PC-3 (cell line): ENCODE measurements around the gene PRUNE1. TPM values are rescaled to one million over a fixed set of nuclear protein-coding genes. Genes with fewer than 3 reads are reported as not detected.

Experiments used
- ATAC-seq: fragments of 200-7000 bp; cut with Tn5 transposase; 2 replicates; pipeline ENCODE4 v1.9.1; 2020; ENCODE audit warnings: mild to moderate bottlenecking, moderate library complexity
- BruUV-seq: library from RNA; stranded (reverse); fragments of 400-500 nt; replicated peaks from 2 replicates; lab custom pipeline; 2021; lab: Mats Ljungman, UMichigan
- CTCF ChIA-PET: fragments of 300-600 bp; sonication (Branson Sonifier 250); formaldehyde crosslinking; loops from one replicate; lab custom pipeline; 2022; ENCODE audit warnings: antibody characterized with exemption; lab: Charles Lee
- POLR2A ChIA-PET: fragments of 300-600 bp; sonication (Branson Sonifier 250); formaldehyde crosslinking; loops from one replicate; lab custom pipeline; 2022; ENCODE audit warnings: antibody characterized with exemption; ENCODE audit not compliant: unreplicated experiment; lab: Charles Lee
- DNase-seq: peaks from one replicate; pipeline ENCODE4 v3.0.0-alpha.2; 2015
- H2AFZ ChIP-seq: fragments of 300-600 bp; sonication (generic); 2 replicates; pipeline ENCODE4 v1.6.0; 2016; ENCODE audit warnings: antibody characterized with exemption, low read length
- H3F3A ChIP-seq: fragments of 300-600 bp; sonication (generic); one replicate; pipeline ENCODE4 v1.6.0; 2017; ENCODE audit warnings: antibody characterized with exemption, low read length, control low read depth, mild to moderate bottlenecking; ENCODE audit not compliant: unreplicated experiment
- H3K27ac ChIP-seq: fragments of 300-600 bp; sonication (generic); 2 replicates; pipeline ENCODE4 v1.5.1; 2016; ENCODE audit warnings: mild to moderate bottlenecking, low read length
- H3K27me3 ChIP-seq: fragments of 300-600 bp; sonication (generic); 2 replicates; pipeline ENCODE4 v1.6.1; 2016; ENCODE audit warnings: low read length, mixed read lengths
- H3K36me3 ChIP-seq: fragments of 300-600 bp; sonication (generic); 2 replicates; pipeline ENCODE4 v1.6.1; 2016; ENCODE audit warnings: low read depth, mixed run types, low read length, mixed read lengths
- H3K4me1 ChIP-seq: fragments of 300-600 bp; sonication (generic); 2 replicates; pipeline ENCODE4 v1.5.1; 2016; ENCODE audit warnings: low read length; ENCODE audit not compliant: insufficient read depth
- H3K4me2 ChIP-seq: fragments of 300-600 bp; sonication (generic); 2 replicates; pipeline ENCODE4 v1.6.0; 2016; ENCODE audit warnings: low read length
- H3K4me3 ChIP-seq: fragments of 300-600 bp; sonication (generic); 2 replicates; pipeline ENCODE4 v1.5.1; 2016; ENCODE audit warnings: mild to moderate bottlenecking, low read length, mixed read lengths
- H3K79me2 ChIP-seq: fragments of 300-600 bp; sonication (generic); 2 replicates; pipeline ENCODE4 v1.6.1; 2017; ENCODE audit warnings: low read length, mixed read lengths
- H3K9ac ChIP-seq: fragments of 300-600 bp; sonication (generic); 2 replicates; pipeline ENCODE4 v1.6.0; 2016; ENCODE audit warnings: mild to moderate bottlenecking, low read length
- H3K9me2 ChIP-seq: fragments of 300-600 bp; sonication (generic); replicated peaks from 2 replicates; pipeline ENCODE4 v1.6.1; 2016; ENCODE audit warnings: mixed run types, low read length, mixed read lengths
- H3K9me3 ChIP-seq: fragments of 300-600 bp; sonication (generic); 2 replicates; pipeline ENCODE4 v1.6.1; 2016; ENCODE audit warnings: low read length, mixed read lengths
- H4K20me1 ChIP-seq: fragments of 300-600 bp; sonication (generic); 2 replicates; pipeline ENCODE4 v1.6.1; 2016; ENCODE audit warnings: low read length, mixed read lengths
- CTCF ChIP-seq: fragments of 300-600 bp; sonication (generic); conservative IDR thresholded peaks from 2 replicates; pipeline ENCODE4 v1.5.1; 2017; ENCODE audit warnings: antibody characterized with exemption, low read depth, mild to moderate bottlenecking, low read length
- EZH2 ChIP-seq: fragments of 300-600 bp; sonication (generic); IDR thresholded peaks from one replicate; pipeline ENCODE4 v1.6.1; 2017; ENCODE audit warnings: antibody characterized with exemption, mild to moderate bottlenecking, low read length; ENCODE audit not compliant: unreplicated experiment
- EZH2phosphoT487 ChIP-seq: fragments of 300-600 bp; sonication (generic); IDR thresholded peaks from 2 replicates; pipeline ENCODE4 v1.6.1; 2018; ENCODE audit warnings: mild to moderate bottlenecking, antibody characterized with exemption, low read length, borderline replicate concordance
- intact Hi-C: fragments of 100-400 bp; cut with micrococcal nuclease; formaldehyde crosslinking; loops from 2 replicates; pipeline ENCODE4 v1.9.0; 2023
- total RNA-seq: library from RNA; depleted of rRNA; stranded (reverse); fragments of >200 nt; gene quantifications from 2 replicates; pipeline ENCODE4 v1.2.3, GENCODE V29; 2014; rRNA removed

Gene PRUNE1
- total RNA-seq, 1 experiment from 2014 or later: 20.3 TPM

- Histone ChIP-seq H3K36me3 (no peaks in the 10 kb centered on the region), H3K9me3 (no peaks in the 10 kb centered on the region), H3K79me2 (0 out of 2 replicates have a peak, but pooled peaks cover 3% of the 10 kb centered on the region), H3K27ac (no peak overlapping the region), H3K4me3 (no peak overlapping the region), H4K20me1 (no peaks in the 10 kb centered on the region), H3K9ac (no peak overlapping the region), H3K27me3 (no peaks in the 10 kb centered on the region), H2AFZ (no peak overlapping the region), H3K4me2 (no peak overlapping the region), H3K9me2 (no peaks in the 10 kb centered on the region), H3F3A (peaks cover 16% of the 10 kb centered on the region), H3K4me1 (peaks cover 14% of the 10 kb centered on the region)
- ChIA-PET CTCF (interaction anchor here (0.5 to 0.8 kb wide), 2 partner anchors 24 to 109 kb away, joined by 3 read pairs; partner anchors contain the start of gene C1orf56), POLR2A (no interaction called here)
- intact Hi-C loops: no loop called here
- no peak for DNase-seq
- no peak for ATAC-seq
- no TSS peak for BruUV-seq
- no peak for TF ChIP-seq EZH2phosphoT487
- no peak for TF ChIP-seq CTCF
- TF ChIP-seq EZH2: no peak
Observed at GRCh38 chr1:151072224-151072623, 64.0 kb downstream of the PRUNE1 start.

Other genes starting within 250 kb of the PRUNE1 start
- gene CTSS, start 242.7 kb upstream of the PRUNE1 start, total RNA-seq: 0.46 TPM in 1 of 2 replicates, not detected in the other
- 2.0 and 5.6 TPM in 2 replicates for gene CTSK, start 200.2 kb upstream of the PRUNE1 start, total RNA-seq
- 16.7 and 18.5 TPM in 2 replicates for gene ARNT, start 131.8 kb upstream of the PRUNE1 start, total RNA-seq
- gene CTXND2, start 121.3 kb upstream of the PRUNE1 start, total RNA-seq: not detected in 2 replicates
- gene SETDB1, start 82.1 kb upstream of the PRUNE1 start, total RNA-seq: 35.4 and 42.4 TPM in 2 replicates
- 176 TPM in 2 replicates for gene CERS2, start 33.6 kb upstream of the PRUNE1 start, total RNA-seq
- 0.18 and 0.75 TPM in 2 replicates for gene ANXA9, start 26.2 kb upstream of the PRUNE1 start, total RNA-seq
- 6.3 and 7.8 TPM in 2 replicates for gene MINDY1, start 1.5 kb upstream of the PRUNE1 start, total RNA-seq
- 0.51 and 2.4 TPM in 2 replicates for gene BNIPL, start 28.1 kb downstream of the PRUNE1 start, total RNA-seq
- 2.8 and 3.8 TPM in 2 replicates for gene C1orf56, start 39.3 kb downstream of the PRUNE1 start, total RNA-seq
- gene CDC42SE1, start 51.2 kb downstream of the PRUNE1 start, total RNA-seq: 60.8 and 61.4 TPM in 2 replicates
- gene MLLT11, start 51.9 kb downstream of the PRUNE1 start, total RNA-seq: 12.3 and 14.1 TPM in 2 replicates
- gene GABPB2, start 62.3 kb downstream of the PRUNE1 start, total RNA-seq: 6.4 and 6.9 TPM in 2 replicates
- gene SEMA6C, start 138.2 kb downstream of the PRUNE1 start, total RNA-seq: 2.0 and 2.8 TPM in 2 replicates
- gene TNFAIP8L2, start 148.2 kb downstream of the PRUNE1 start, total RNA-seq: not detected in 2 replicates
- 6.3 and 7.5 TPM in 2 replicates for gene LYSMD1, start 157.5 kb downstream of the PRUNE1 start, total RNA-seq
- 80.3 and 82.4 TPM in 2 replicates for gene SCNM1, start 157.7 kb downstream of the PRUNE1 start, total RNA-seq
- 1.8 and 2.7 TPM in 2 replicates for gene TMOD4, start 167.5 kb downstream of the PRUNE1 start, total RNA-seq
- 75.1 and 94.7 TPM in 2 replicates for gene VPS72, start 181.7 kb downstream of the PRUNE1 start, total RNA-seq
- gene PIP5K1A, start 190.1 kb downstream of the PRUNE1 start, total RNA-seq: 63.3 and 78.3 TPM in 2 replicates
- gene PSMD4, start 246.3 kb downstream of the PRUNE1 start, total RNA-seq: 404 and 469 TPM in 2 replicates